ENCODE results near the gene LHFPL2. TPM values are rescaled to one million over a fixed set of nuclear protein-coding genes. Genes with fewer than 3 reads are reported as not detected.

The LHFPL2 gene
- total and polyA plus RNA-seq, 2 of the 4 experiments (the other 2 are of a cell fraction) = 6.5 to 11.3 TPM

- Histone ChIP-seq H4K91ac (ENCODE audit: insufficient read depth, low read depth, low read length) (no peak overlapping the region), H2BK15ac (ENCODE audit: low read depth, low read length) (no peak overlapping the region), H3K9me3 (ENCODE audit: control insufficient read depth, insufficient read depth, low read length) (no peaks in the 10 kb centered on the region), H3K18ac (ENCODE audit: low read depth, low read length) (no peak overlapping the region), H4K8ac (ENCODE audit: low read depth in 2 of 2, low read length in 2 of 2) (no peak overlapping the region), H2AK5ac (ENCODE audit: low read depth, low read length) (no peak overlapping the region), H3K79me1 (ENCODE audit: low read depth in 1 of 2, low read length in 2 of 2) (no peaks in the 10 kb centered on the region), H3K4me3 (ENCODE audit: insufficient read depth, low read depth, low read length) (no peak overlapping the region), H3K4ac (ENCODE audit: low read depth, low read length) (no peak overlapping the region), H3K14ac (replicated peaks; ENCODE audit: low read depth, low read length) (no peak overlapping the region), H3K9me1 (ENCODE audit: insufficient read depth, low read length) (peaks cover 3% of the 10 kb centered on the region), H2BK20ac (ENCODE audit: low read depth, low read length) (no peak overlapping the region), H2BK5ac (ENCODE audit: low read depth, low read length, poor library complexity, severe bottlenecking) (no peak overlapping the region), H3K27me3 (ENCODE audit: control insufficient read depth, insufficient read depth, low read length) (no peaks in the 10 kb centered on the region), H3K56ac (ENCODE audit: extremely low read depth, insufficient read depth, low read length) (no peak overlapping the region), H3K36me3 (ENCODE audit: control insufficient read depth, insufficient read depth, low read length) (no peaks in the 10 kb centered on the region), H3K27ac (ENCODE audit: insufficient read depth, low read length) (no peak overlapping the region), H3K9ac (ENCODE audit: low read depth, low read length) (no peak overlapping the region), H2BK120ac (ENCODE audit: low read depth, low read length) (no peak overlapping the region), H4K5ac (ENCODE audit: low read depth, low read length) (no peak overlapping the region), H3K4me1 (ENCODE audit: control insufficient read depth, insufficient read depth, low read length) (peaks cover 9% of the 10 kb centered on the region), H3K23ac (ENCODE audit: low read depth, low read length) (no peak overlapping the region), H2AFZ (replicated peaks; ENCODE audit: low read length, poor library complexity) (no peak overlapping the region), H3K4me2 (ENCODE audit: low read depth, low read length) (no peak overlapping the region), H4K20me1 (ENCODE audit: insufficient read depth, low read length) (no peaks in the 10 kb centered on the region), H2AK9ac (replicated peaks; ENCODE audit: low read depth, low read length, poor library complexity) (no peak overlapping the region)
- BruUV-seq (replicated peaks) = no TSS peak
- no CpG with 5 or more reads among the region's 1 CpG for WGBS, 2 experiments (ENCODE audit: extremely low coverage in 2 of 2, insufficient read length in 1 of 2)
- DNase-seq (no peak), ATAC-seq (ENCODE audit: low read depth) (no peak)
- dilution Hi-C loops (cut with HindIII; ENCODE audit: low sequenced_read_pairs, unreplicated experiment) (no loop called here), in situ Hi-C loops (cut with MboI; ENCODE audit: low sequenced_read_pairs) (no loop called here), intact Hi-C loops (cut with micrococcal nuclease) (no loop called here)
- POLR2A ChIA-PET (ENCODE audit: unreplicated experiment) = no interaction called here
- TF ChIP-seq RFX5 (IDR thresholded peaks at IDR 0.05; ENCODE audit: low read depth, low read length) (no peak), CTCF (conservative IDR thresholded peaks at IDR 0.05; ENCODE audit: low read depth, low read length) (no peak), RCOR1 (IDR thresholded peaks at IDR 0.05; ENCODE audit: insufficient replicate concordance, low read length) (no peak), CHD1 (IDR thresholded peaks at IDR 0.05; ENCODE audit: low read depth, low read length) (no peak), CEBPB (IDR thresholded peaks at IDR 0.05; ENCODE audit: low read depth, low read length) (no peak), RAD21 (IDR thresholded peaks at IDR 0.05; ENCODE audit: low read length) (no peak), FOS (IDR thresholded peaks at IDR 0.05; ENCODE audit: low read depth, low read length) (no peak), NFE2L2 (IDR thresholded peaks at IDR 0.05; ENCODE audit: low read depth, low read length) (no peak), SMC3 (IDR thresholded peaks at IDR 0.05; ENCODE audit: low read depth, low read length) (no peak), BHLHE40 (IDR thresholded peaks at IDR 0.05; ENCODE audit: low read depth, low read length) (no peak), USF2 (IDR thresholded peaks at IDR 0.05; ENCODE audit: low read depth, low read length) (no peak), MXI1 (IDR thresholded peaks at IDR 0.05; ENCODE audit: borderline replicate concordance, low read depth, low read length) (no peak), POLR2A (IDR thresholded peaks at IDR 0.05; ENCODE audit: low read depth, low read length) (no peak), MAFK (IDR thresholded peaks at IDR 0.05; ENCODE audit: low read depth, low read length) (no peak), ELK1 (IDR thresholded peaks at IDR 0.05; ENCODE audit: borderline replicate concordance, low read depth, low read length) (no peak), MAZ (IDR thresholded peaks at IDR 0.05; ENCODE audit: borderline replicate concordance, low read depth, low read length) (no peak)
- CTCF ChIA-PET = interaction anchor here (0.6 kb wide), 1 partner anchor 192 kb away, joined by 3 read pairs; no protein-coding TSS in a partner anchor
These were observed 12.5 kb upstream of the LHFPL2 start for GRCh38 chr5:78661044-78661443.

Measured in IMR-90 (cell line).